Stimulated activated CD4-positive, alpha-beta T cell treated with anti-CD3 and anti-CD28 coated beads, Interleukin-2, amount 100 ng/mL, for 48 hours (primary cell): Measurements from ENCODE around the gene MYO3B.
"Not testable (repeated sequence)": the region's sequence is repeated elsewhere in the genome, so short reads cannot be mapped to it uniquely, and the experiment has no call there.

Experiments used
- DNase-seq, 2 donors: peaks; one replicate each; pipeline ENCODE4 v3.0.0-alpha.2; 2020

The MYO3B gene

GRCh38 chr2:170523506-170523905 is 345.6 kb downstream of the MYO3B start:
- no peak for DNase-seq

GRCh38 chr2:170524828-170525565 is 347.1 kb downstream of the MYO3B start:
- DNase-seq: no peak

- DNase-seq: no peak
Measured at GRCh38 chr2:170525566-170525900, 347.6 kb downstream of the MYO3B start.

- DNase-seq: no peak
Measured at GRCh38 chr2:170530284-170530745, 352.4 kb downstream of the MYO3B start.

GRCh38 chr2:170530803-170531564 is 353.0 kb downstream of the MYO3B start:
- DNase-seq: no peak

GRCh38 chr2:170531876-170532275 is 353.9 kb downstream of the MYO3B start:
- DNase-seq: no peak

- no peak for DNase-seq
Measured at GRCh38 chr2:170533156-170533555, 355.2 kb downstream of the MYO3B start.

- DNase-seq: no peak
Measured at GRCh38 chr2:170535552-170535951, 357.6 kb downstream of the MYO3B start.

GRCh38 chr2:170544817-170545216 is 366.9 kb downstream of the MYO3B start:
- DNase-seq: no peak

- no peak for DNase-seq
Measured at GRCh38 chr2:170548304-170548703, 370.4 kb downstream of the MYO3B start.

- DNase-seq: no peak
Measured at GRCh38 chr2:170550501-170550900, 372.6 kb downstream of the MYO3B start.

GRCh38 chr2:170551899-170552298 is 374.0 kb downstream of the MYO3B start:
- not testable (repeated sequence) for DNase-seq

GRCh38 chr2:170553748-170554147 is 375.8 kb downstream of the MYO3B start:
- no peak for DNase-seq

GRCh38 chr2:170554278-170554955 is 376.5 kb downstream of the MYO3B start:
- DNase-seq: no peak

GRCh38 chr2:170562928-170563327 is 385.0 kb downstream of the MYO3B start:
- DNase-seq: no peak

- no peak for DNase-seq
Measured at GRCh38 chr2:170563401-170563800, 385.5 kb downstream of the MYO3B start.

- DNase-seq: no peak
Measured at GRCh38 chr2:170566138-170566537, 388.2 kb downstream of the MYO3B start.

GRCh38 chr2:170567429-170567828 is 389.5 kb downstream of the MYO3B start:
- DNase-seq: no peak

- DNase-seq: no peak
Measured at GRCh38 chr2:170568511-170568910, 390.6 kb downstream of the MYO3B start.

GRCh38 chr2:170571612-170572011 is 393.7 kb downstream of the MYO3B start:
- no peak for DNase-seq

GRCh38 chr2:170573671-170574070 is 395.7 kb downstream of the MYO3B start:
- DNase-seq: no peak

- no peak for DNase-seq
Measured at GRCh38 chr2:170576296-170576695, 398.3 kb downstream of the MYO3B start.

GRCh38 chr2:170577356-170577755 is 399.4 kb downstream of the MYO3B start:
- DNase-seq: no peak

GRCh38 chr2:170578606-170579005 is 400.7 kb downstream of the MYO3B start:
- DNase-seq: no peak
